GM12865 (cell line): ENCODE measurements around the gene MANBA.

Experiments
- DNase-seq: peaks from one replicate; pipeline ENCODE4 v3.0.0; 2010; ENCODE audit warnings: low read depth
- H3K4me3 ChIP-seq: 2 replicates; pipeline ENCODE4 v1.5.1; 2011; ENCODE audit warnings: mild to moderate bottlenecking, low read depth, low read length, control low read depth
- TF ChIP-seq, protein P1 (sequence below): IDR thresholded peaks from 2 replicates; pipeline ENCODE4 v1.5.1; 2011; ENCODE audit warnings: low read length, control low read depth, low read depth, inconsistent platforms; ENCODE audit not compliant: insufficient read depth; ENCODE audit errors: missing control alignments

The MANBA gene

DNA sequence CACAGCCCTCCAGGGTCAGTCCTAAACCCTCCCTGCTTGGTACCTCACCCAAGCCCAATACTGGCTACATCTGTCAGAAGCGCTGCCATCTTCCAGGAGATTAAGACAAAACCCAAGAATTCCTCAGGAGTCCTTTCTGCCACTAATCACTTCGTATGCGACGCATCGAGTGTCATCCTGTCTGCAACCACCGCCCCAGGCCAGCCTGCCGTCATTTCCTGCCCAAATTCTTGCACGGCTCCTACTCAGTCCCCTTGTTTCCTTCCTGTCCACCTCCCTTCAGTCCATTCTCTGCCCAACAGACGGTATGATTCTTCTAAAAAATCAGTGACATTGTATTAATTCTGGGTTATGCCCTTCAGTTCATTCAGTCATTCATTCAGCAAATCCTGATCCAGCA is 146.0 kb downstream of the MANBA start:
- H3K4me3 ChIP-seq = no peak overlapping the region
- TF ChIP-seq, protein P1, sequence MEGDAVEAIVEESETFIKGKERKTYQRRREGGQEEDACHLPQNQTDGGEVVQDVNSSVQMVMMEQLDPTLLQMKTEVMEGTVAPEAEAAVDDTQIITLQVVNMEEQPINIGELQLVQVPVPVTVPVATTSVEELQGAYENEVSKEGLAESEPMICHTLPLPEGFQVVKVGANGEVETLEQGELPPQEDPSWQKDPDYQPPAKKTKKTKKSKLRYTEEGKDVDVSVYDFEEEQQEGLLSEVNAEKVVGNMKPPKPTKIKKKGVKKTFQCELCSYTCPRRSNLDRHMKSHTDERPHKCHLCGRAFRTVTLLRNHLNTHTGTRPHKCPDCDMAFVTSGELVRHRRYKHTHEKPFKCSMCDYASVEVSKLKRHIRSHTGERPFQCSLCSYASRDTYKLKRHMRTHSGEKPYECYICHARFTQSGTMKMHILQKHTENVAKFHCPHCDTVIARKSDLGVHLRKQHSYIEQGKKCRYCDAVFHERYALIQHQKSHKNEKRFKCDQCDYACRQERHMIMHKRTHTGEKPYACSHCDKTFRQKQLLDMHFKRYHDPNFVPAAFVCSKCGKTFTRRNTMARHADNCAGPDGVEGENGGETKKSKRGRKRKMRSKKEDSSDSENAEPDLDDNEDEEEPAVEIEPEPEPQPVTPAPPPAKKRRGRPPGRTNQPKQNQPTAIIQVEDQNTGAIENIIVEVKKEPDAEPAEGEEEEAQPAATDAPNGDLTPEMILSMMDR = no peak
- DNase-seq = no peak

GRCh38 chr4:102612824-102613366 is 147.9 kb downstream of the MANBA start:
- DNase-seq = no peak
- TF ChIP-seq, protein P1 = no peak
- no peak overlapping the region for H3K4me3 ChIP-seq

DNA sequence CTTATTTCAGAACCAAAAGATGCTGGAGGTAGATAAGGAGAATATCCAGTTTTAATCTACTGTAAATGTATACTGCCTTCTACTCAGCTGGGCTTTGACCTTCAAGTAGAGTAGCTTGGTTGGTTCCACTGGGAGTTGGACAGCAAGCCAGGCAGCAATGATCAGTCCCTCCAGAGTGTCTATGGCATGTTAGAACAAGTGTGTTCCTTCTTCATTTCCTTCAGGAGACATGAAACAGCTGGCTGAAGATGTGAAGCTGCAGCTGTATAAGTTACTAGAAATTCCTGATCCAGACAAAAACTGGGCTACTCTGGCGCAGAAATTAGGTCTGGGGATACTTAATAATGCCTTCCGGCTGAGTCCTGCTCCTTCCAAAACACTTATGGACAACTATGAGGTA is 148.6 kb downstream of the MANBA start:
- TF ChIP-seq, protein P1 = no peak
- DNase-seq = no peak
- H3K4me3 ChIP-seq = no peak overlapping the region

- no peak overlapping the region for H3K4me3 ChIP-seq
- TF ChIP-seq, protein P1 = no peak
- DNase-seq = no peak
Observed at GRCh38 chr4:102610476-102610875, 150.3 kb downstream of the MANBA start.

- DNase-seq = peak; percentile 24
- TF ChIP-seq, protein P1 = peak; percentile 24
- no peak overlapping the region for H3K4me3 ChIP-seq
Observed at GRCh38 chr4:102610007-102610406, 150.8 kb downstream of the MANBA start.

DNA sequence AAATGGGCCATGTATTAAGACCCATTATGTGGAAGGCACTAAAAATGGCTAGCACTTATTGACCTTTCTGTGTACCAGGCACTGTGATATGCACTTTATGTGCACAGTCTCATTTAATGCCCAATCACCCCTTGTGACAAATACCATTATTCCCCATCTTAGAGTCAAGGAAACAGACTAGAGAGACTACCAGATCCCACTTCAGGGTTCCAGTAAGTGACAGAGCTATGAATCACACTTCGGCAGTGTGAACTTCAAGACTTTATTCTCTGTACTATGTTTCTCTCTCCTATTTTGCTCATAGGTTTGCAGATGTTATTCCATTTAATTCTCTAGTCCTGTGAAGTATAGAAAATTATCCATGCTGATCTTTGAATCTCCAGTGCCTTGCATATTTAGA is 152.6 kb downstream of the MANBA start:
- DNase-seq = no peak
- TF ChIP-seq, protein P1 = no peak
- no peak overlapping the region for H3K4me3 ChIP-seq

- no peak overlapping the region for H3K4me3 ChIP-seq
- no peak for DNase-seq
- TF ChIP-seq, protein P1 = no peak
Observed at GRCh38 chr4:102606846-102607450, 153.8 kb downstream of the MANBA start.
